Skeletal muscle cell (primary cell): ENCODE data around the gene LNPEP.

ENCODE experiments used
- DNase-seq: peaks from one replicate; pipeline ENCODE4 v3.0.0-alpha.2; 2010; ENCODE audit warnings: low read depth
- H3K4me3 ChIP-seq: 2 replicates; pipeline ENCODE4 v1.5.1; 2011; ENCODE audit warnings: low read depth, mild to moderate bottlenecking, control low read depth, low read length, moderate library complexity

Gene LNPEP

GRCh38 chr5:97041239-97041638 lies 105.4 kb downstream of the LNPEP start:
- DNase-seq, result no peak
- H3K4me3 ChIP-seq, result no peak overlapping the region

- no peak for DNase-seq
- H3K4me3 ChIP-seq, result no peak overlapping the region
These were observed 107.1 kb downstream of the LNPEP start for GRCh38 chr5:97042996-97043395.

GRCh38 chr5:97043511-97043910 lies 107.6 kb downstream of the LNPEP start:
- no peak for DNase-seq
- H3K4me3 ChIP-seq, result no peak overlapping the region

- H3K4me3 ChIP-seq, result no peak overlapping the region
- DNase-seq, result no peak
These were observed 108.2 kb downstream of the LNPEP start for GRCh38 chr5:97044052-97044451.

GRCh38 chr5:97046270-97046982 lies 110.5 kb downstream of the LNPEP start:
- no peak overlapping the region for H3K4me3 ChIP-seq
- no peak for DNase-seq

GRCh38 chr5:97047076-97047475 lies 111.2 kb downstream of the LNPEP start:
- DNase-seq, result no peak
- no peak overlapping the region for H3K4me3 ChIP-seq

- no peak for DNase-seq
- H3K4me3 ChIP-seq, result no peak overlapping the region
These were observed 113.3 kb downstream of the LNPEP start for GRCh38 chr5:97049175-97049574.

- H3K4me3 ChIP-seq, result no peak overlapping the region
- DNase-seq, result no peak
These were observed 120.4 kb downstream of the LNPEP start for GRCh38 chr5:97056263-97056662.

- DNase-seq, result no peak
- no peak overlapping the region for H3K4me3 ChIP-seq
These were observed 126.2 kb downstream of the LNPEP start for GRCh38 chr5:97062046-97062445.

- no peak overlapping the region for H3K4me3 ChIP-seq
- no peak for DNase-seq
These were observed 127.4 kb downstream of the LNPEP start for GRCh38 chr5:97063251-97063650.

- H3K4me3 ChIP-seq, result no peak overlapping the region
- DNase-seq, result no peak
These were observed 129.6 kb downstream of the LNPEP start for GRCh38 chr5:97065475-97065874.

GRCh38 chr5:97067296-97067850 lies 131.5 kb downstream of the LNPEP start:
- H3K4me3 ChIP-seq, result no peak overlapping the region

GRCh38 chr5:97070234-97070633 lies 134.4 kb downstream of the LNPEP start:
- H3K4me3 ChIP-seq, result no peak overlapping the region
- DNase-seq, result no peak

More at GRCh38 chr5:97067296-97067850, 131.5 kb downstream of the LNPEP start:
- no peak for DNase-seq

GRCh38 chr5:97071101-97071500 lies 135.2 kb downstream of the LNPEP start:
- peak; percentile 62 for DNase-seq
- H3K4me3 ChIP-seq, result no peak overlapping the region

GRCh38 chr5:97071993-97072392 lies 136.1 kb downstream of the LNPEP start:
- no peak overlapping the region for H3K4me3 ChIP-seq
- no peak for DNase-seq

- DNase-seq, result no peak
- no peak overlapping the region for H3K4me3 ChIP-seq
These were observed 136.8 kb downstream of the LNPEP start for GRCh38 chr5:97072696-97073095.

- no peak overlapping the region for H3K4me3 ChIP-seq
- DNase-seq, result no peak
These were observed 137.5 kb downstream of the LNPEP start for GRCh38 chr5:97073420-97073819.

GRCh38 chr5:97074859-97075489 lies 139.1 kb downstream of the LNPEP start:
- H3K4me3 ChIP-seq, result no peak overlapping the region
- DNase-seq, result no peak

- H3K4me3 ChIP-seq, result no peak overlapping the region
- DNase-seq, result no peak
These were observed 139.8 kb downstream of the LNPEP start for GRCh38 chr5:97075649-97076048.

- no peak overlapping the region for H3K4me3 ChIP-seq
- no peak for DNase-seq
These were observed 140.2 kb downstream of the LNPEP start for GRCh38 chr5:97076098-97076497.

- DNase-seq, result no peak
- H3K4me3 ChIP-seq, result no peak overlapping the region
These were observed 141.4 kb downstream of the LNPEP start for GRCh38 chr5:97077246-97077645.
